ENCODE data around the gene COX5B. TPM values are rescaled to one million over a fixed set of nuclear protein-coding genes. Genes with fewer than 3 reads are reported as not detected.

Gene COX5B
- total and polyA plus RNA-seq, 12 donors = 198 to 1,683 (median 390) TPM

GRCh38 chr2:97656129-97656755 is 10.4 kb downstream of the COX5B start:
- Histone ChIP-seq H3K27ac (no peak overlapping the region), H3K4me1 (replicated peaks in 1 of 2) (peaks cover 0 to 11% of the 10 kb centered on the region in 2 donors), H3K27me3 (no peaks in the 10 kb centered on the region), H3K36me3 (replicated peaks in 1 of 2) (peaks cover 0 to 41% of the 10 kb centered on the region in 2 donors), H3K9me3 (replicated peaks in 1 of 3) (no peaks in the 10 kb centered on the region), H3K4me3 (no peak overlapping the region)
- intact Hi-C loops (cut with DNase I) = no loop called here
- TF ChIP-seq CTCF (IDR thresholded peaks at IDR 0.05) = no peak
- no peak for TF ChIP-seq POLR2A (IDR thresholded peaks at IDR 0.05)
- WGBS, 4 donors = 93 to 97% (median 96%) methylated on average over 5 to 7 of the region's 7 CpGs
- no peak for DNase-seq

GRCh38 chr2:97656905-97657587 is 11.2 kb downstream of the COX5B start:
- Histone ChIP-seq H3K36me3 (replicated peaks in 1 of 2) (peaks cover 0 to 41% of the 10 kb centered on the region in 2 donors), H3K27ac (no peak overlapping the region), H3K27me3 (no peaks in the 10 kb centered on the region), H3K4me1 (replicated peaks in 1 of 2) (peaks cover 3 to 19% of the 10 kb centered on the region in 2 donors), H3K9me3 (replicated peaks in 1 of 3) (no peaks in the 10 kb centered on the region), H3K4me3 (no peak overlapping the region)
- intact Hi-C loops (cut with DNase I) = no loop called here
- TF ChIP-seq CTCF (IDR thresholded peaks at IDR 0.05) = no peak
- no peak for TF ChIP-seq POLR2A (IDR thresholded peaks at IDR 0.05)
- no peak for DNase-seq
- WGBS, 4 donors = 76 to 91% (median 86%) methylated on average over 9 to 15 of the region's 15 CpGs

- intact Hi-C loops (cut with DNase I) = no loop called here
- TF ChIP-seq CTCF (IDR thresholded peaks at IDR 0.05) (no peak), POLR2A (IDR thresholded peaks at IDR 0.05) (no peak)
- WGBS, 4 donors = 92 to 96% (median 94%) methylated on average over 16 to 37 of the region's 37 CpGs
- no peak overlapping the region for H3K4me3 ChIP-seq
- no peaks in the 10 kb centered on the region for H3K27me3 ChIP-seq
- peaks cover 12 to 30% of the 10 kb centered on the region in 2 donors for H3K4me1 ChIP-seq (replicated peaks in 1 of 2)
- H3K9me3 ChIP-seq (replicated peaks in 1 of 3) = no peaks in the 10 kb centered on the region
- peaks cover 0 to 41% of the 10 kb centered on the region in 2 donors for H3K36me3 ChIP-seq (replicated peaks in 1 of 2)
- no peak overlapping the region for H3K27ac ChIP-seq
- DNase-seq = no peak
These were observed 12.3 kb downstream of the COX5B start for GRCh38 chr2:97657986-97658690.

- 89 to 91% (median 89%) methylated on average over 6 to 13 of the region's 13 CpGs for WGBS, 4 donors
- no peak overlapping the region for H3K4me3 ChIP-seq
- peaks cover 12 to 30% of the 10 kb centered on the region in 2 donors for H3K4me1 ChIP-seq (replicated peaks in 1 of 2)
- H3K36me3 ChIP-seq (replicated peaks in 1 of 2) = peaks cover 0 to 41% of the 10 kb centered on the region in 2 donors
- no peaks in the 10 kb centered on the region for H3K9me3 ChIP-seq (replicated peaks in 1 of 3)
- no peak overlapping the region for H3K27ac ChIP-seq
- TF ChIP-seq CTCF (IDR thresholded peaks at IDR 0.05) (no peak), POLR2A (IDR thresholded peaks at IDR 0.05) (no peak)
- intact Hi-C loops (cut with DNase I) = no loop called here
- DNase-seq = no peak
- no peaks in the 10 kb centered on the region for H3K27me3 ChIP-seq
These were observed 12.9 kb downstream of the COX5B start for GRCh38 chr2:97658691-97659157.

All from adrenal gland (tissue), 12 donors.